Pons (tissue), 1 donor: ENCODE measurements around the gene C17orf50.
"Not testable (repeated sequence)": the region's sequence is repeated elsewhere in the genome, so short reads cannot be mapped to it uniquely, and the experiment has no call there.

Source experiments
- DNase-seq: peaks from one replicate; pipeline ENCODE4 v3.0.0-alpha.2; 2016; ENCODE audit warnings: low spot score

The C17orf50 gene

DNA sequence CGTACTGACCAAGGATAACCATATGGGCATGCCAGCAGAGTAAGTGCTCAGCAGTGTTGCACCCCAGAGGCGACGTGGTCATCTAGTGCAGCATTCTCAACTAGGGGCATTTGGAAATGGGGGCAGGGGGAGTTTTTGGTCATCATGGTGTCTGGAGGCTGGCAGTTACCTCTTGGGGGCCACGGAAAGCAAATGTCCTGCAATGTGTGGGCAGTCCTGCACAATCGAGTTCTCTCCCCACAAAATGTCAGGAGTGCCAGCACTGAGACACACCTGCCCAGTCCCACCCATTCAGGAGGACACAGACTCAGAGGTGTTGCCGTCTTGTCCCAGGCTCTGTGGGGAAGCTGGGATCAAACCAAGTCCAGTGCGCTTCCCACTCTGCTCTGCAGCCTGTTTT, 26.3 kb upstream of the C17orf50 start:
- no peak for DNase-seq

DNA sequence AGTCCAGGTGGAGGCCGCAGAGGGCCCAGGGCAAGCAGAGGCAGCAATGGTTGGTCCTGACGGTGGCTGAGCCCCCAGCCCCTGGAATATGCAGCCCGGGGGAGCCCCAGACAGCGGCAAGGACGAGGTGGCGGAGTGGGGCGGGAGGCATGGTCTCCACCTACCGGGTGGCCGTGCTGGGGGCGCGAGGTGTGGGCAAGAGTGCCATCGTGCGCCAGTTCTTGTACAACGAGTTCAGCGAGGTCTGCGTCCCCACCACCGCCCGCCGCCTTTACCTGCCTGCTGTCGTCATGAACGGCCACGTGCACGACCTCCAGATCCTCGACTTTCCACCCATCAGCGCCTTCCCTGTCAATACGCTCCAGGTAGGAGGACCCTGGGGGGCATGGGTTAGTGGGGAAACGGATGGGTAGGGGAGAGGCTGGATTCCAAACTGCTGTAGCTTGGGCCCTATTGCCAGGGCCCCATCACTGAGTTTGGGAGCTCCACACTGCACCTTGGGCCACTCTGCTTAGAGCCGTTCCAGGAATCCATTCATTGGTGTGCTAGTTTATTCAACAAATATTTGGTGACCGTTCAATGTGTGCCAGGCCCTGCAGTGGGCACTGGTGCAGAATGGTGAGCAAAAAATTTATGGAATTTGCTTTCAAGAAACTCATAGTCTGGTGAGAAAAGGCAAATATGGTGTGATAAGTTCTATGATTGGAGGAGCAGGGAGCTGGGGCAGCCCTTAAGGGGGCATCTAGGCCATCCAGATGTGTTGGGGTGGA, 25.5 kb upstream of the C17orf50 start:
- no peak for DNase-seq

DNA sequence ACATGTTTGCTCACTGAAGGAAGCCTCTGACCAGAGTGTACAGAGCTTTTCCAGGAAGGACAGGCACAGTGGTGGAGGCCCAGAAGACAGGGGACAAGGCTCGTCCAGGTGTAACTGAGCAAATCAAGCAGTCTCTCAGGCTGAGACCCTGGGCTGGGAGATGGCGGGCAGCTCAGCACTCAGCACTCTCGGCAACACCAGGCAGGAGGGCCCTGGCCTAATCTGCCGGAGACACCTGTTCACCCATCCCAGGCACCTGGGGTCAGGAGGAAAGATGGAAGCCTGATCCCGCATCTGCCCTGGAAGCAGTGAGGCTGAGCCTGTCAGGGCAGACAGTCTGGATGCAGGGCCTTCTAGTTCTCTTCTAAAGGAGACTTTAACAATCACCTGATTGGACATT, 24.5 kb upstream of the C17orf50 start:
- DNase-seq = no peak

DNA sequence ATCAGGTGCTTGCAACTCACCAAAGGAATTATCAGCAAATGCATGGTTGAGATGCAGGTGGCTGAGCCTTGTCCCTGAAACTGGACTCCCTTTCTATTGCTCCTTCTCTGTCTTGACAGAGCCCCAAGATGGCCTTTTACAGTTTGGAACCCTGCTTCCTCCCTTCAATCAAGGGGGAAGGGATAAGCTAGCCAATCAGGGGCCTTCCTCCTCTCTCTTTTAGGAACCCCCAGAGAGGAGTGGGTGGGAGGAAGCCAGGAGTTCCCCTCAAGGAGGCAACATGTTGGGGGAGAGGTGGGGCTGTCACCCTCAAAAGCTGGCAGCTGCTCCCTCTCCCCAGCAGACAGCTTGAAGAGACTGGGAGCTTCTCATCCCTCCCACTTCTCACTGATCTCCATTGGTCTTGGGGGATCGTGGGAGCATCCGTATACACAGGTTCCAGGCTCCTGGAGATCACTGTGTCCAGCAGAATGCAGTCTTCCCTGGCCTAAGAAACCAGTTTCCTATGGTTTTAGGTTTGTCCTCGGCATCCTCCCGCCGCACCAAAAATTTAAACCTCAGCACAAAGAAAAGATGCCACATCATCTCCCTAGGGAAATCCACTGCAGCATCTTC, 22.1 kb upstream of the C17orf50 start:
- no peak for DNase-seq

DNA sequence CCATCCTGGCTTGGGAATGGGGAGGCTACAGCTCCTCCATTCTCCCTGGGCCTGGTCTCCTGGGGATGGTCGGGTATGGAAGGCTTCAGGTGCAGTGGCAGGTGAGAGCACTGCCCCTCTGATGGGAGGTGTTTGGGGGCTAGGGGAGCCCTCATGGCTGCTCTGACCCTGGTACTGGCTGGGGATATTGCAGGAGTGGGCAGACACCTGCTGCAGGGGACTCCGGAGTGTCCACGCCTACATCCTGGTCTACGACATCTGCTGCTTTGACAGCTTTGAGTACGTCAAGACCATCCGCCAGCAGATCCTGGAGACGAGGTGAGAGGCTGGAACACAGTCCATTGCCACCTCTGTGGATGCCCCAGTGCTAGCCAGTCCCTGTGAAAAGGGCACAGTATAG, 20.5 kb upstream of the C17orf50 start:
- no peak for DNase-seq

DNA sequence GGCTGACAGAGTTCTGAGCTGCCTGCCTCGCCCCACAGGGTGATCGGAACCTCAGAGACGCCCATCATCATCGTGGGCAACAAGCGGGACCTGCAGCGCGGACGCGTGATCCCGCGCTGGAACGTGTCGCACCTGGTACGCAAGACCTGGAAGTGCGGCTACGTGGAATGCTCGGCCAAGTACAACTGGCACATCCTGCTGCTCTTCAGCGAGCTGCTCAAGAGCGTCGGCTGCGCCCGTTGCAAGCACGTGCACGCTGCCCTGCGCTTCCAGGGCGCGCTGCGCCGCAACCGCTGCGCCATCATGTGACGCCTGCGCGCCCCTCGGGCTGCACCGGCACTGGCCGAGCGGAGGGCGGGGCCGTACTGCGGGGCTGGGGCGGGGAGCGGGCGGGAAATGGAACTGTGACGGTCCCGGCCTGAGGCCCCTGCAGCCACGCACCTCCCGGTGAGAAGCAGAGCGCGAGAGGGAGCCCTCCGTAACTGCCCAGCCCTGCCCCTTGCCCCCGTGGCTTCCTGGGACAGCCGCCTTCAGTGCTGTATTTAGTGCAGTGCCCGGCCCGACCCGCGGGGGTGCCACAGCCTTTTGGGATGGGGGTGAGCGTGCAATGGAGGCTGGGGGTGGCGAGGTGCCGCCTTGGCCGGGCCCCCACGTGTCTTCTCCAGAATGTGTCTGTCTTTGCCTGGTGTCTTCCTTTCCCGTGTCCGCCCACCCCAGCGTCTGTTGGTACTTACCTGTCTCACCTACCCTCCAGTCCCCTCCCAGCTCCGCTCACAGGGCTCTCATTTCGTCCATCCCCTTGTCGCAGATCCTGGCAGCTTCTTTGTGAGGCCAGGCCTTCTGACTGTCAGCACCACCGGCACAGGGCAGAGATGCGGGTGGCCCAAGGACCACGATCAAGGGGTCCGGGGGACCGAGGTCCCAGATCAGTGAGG, 19.4 kb upstream of the C17orf50 start:
- no peak for DNase-seq

DNA sequence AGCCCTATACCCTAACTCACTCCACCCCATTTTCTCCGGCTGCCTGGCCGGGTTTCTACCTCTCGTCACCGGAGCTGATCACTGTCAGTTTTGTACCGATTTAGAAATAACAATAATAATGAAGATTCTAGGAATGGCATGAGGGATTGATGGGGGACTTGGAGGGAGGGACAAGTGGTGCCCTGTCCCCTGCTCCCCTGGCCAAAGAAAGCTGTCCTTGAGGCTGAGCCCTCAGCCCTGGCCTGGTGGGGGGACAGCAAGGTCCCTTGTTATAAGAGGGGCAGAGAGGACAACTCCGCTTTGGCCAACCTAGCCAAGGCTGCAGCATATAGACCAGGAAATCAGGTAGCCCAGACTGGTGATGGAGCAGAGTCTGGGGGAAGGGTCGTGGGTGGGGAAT, 18.2 kb upstream of the C17orf50 start:
- DNase-seq = no peak

DNA sequence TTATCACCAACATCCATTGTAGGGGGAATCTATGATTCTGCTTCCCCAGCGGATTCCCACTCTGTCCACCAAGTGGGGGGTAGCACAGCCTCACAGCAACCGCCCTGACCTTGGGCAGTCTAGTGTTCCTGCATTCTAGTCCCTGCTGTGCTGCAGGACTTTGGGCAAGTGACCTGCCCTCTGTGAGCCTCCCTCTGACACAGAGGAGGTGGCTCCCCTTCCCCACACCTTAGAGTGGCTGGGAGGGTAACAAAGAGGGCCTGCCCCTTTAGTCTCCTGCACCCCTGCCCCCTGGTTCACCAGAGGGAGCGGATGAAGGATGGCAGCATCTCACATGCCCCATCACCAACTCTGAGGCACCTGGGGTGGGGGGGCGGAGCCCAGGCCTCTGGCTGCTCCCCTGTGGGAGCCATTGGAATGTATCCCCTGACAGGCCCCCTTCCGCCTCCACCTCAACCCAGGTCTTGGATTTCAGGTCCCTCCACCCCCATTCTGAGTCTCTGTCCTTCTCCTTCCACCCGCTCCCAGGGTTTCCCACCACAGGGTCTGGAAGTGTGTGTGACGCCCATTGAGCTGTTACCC, 17.7 kb upstream of the C17orf50 start:
- no peak for DNase-seq

DNA sequence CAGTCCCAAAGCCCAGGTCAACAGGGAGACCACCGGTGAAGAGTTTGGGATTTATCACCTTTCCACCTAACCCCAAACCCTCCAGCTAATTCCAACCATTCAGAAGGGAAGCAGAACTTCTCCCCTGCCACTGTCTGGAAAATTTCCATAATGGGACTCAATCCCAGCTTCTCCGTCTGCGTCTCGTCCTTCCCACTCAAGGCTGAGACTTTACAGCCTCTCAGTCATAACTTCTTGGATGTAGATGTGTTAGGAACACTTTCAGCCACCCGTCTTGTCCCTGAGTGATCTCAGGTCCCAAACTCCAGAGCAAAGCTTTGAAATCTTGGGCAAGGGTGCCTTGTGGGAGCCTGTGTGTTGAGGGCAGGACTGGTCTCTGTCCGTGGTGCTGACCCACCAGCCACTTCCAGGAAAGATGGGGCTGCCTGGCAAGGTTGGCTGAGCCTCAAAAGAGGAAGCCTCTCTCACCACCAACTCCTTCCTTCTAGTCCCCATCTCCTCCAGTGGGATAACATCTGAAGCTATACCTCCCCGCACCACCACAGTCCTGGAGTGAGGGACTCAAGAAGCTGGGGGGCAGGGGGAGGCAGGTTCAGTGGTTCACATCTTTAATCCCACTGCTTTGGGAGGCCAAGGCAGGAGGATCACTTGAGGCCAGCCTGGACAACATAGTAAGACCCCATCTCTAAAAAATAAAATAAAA, 16.9 kb upstream of the C17orf50 start:
- no peak for DNase-seq

DNA sequence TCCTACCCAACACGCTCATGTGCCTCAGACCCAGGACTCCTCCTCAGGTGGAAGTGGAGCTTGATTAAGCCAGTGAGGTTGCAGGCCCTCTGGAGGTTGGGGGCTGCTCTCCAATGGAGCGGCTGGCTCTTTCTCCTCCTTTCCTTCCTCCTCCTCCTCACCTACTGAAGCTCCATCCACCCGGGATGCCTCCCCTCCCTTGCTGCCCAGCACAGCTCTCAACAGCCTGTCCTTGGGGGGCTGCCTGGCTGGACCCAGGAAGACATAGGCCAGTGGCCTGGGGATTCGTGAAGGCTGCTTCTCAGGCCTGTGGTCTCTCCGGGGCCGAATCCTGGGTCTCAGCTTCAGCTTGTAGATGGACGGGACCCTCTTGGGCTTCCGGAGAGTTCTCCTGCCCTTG, 15.9 kb upstream of the C17orf50 start:
- DNase-seq = no peak

DNA sequence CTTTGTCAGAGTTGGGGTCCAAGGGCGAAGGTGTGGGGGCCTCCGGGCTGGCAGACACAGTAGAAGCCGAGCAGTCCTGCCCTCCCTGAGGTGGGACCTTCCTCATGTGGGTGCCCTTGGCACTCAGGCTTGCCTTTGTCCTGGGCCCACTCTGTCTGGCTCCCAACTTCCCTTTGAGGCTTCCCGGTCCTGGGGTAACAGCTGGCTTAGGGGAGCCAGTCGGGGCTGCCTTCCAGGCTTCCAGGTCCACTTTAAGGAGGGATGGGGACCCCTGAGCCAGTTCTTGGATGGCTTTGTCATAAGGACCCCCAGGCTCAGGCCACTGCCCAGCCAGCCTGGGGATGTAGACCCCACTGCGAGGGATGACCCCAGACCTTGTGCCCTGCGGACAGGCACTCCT, 15.4 kb upstream of the C17orf50 start:
- no peak for DNase-seq

DNA sequence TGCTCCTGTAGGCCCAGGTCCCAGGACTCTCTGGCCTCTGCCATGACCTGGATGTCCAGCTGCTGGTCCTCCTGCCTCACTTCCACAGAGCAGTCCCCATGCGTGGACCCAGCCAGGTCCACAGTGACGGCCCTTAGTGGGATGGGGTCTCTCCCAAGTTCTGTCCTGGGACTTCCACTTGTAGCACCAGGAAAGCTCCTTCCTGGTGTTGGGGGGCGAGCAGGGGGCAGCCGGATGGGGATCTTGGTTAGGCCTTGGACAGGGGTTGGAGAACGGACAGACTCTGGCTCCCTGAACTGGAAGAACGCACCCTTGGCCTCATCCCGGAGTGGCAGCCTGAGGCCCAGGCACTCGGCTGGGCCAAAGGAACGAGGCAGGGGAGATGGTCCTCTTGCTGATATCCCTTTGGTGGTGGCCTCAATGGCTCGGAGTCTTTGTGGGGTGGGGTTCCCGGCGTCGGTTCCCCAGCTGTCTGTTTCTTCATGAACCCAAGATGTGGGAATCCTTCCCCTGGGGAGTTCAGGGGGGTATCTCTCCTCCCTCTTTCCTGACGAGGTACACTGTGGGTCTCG, 14.9 kb upstream of the C17orf50 start:
- DNase-seq = no peak

DNA sequence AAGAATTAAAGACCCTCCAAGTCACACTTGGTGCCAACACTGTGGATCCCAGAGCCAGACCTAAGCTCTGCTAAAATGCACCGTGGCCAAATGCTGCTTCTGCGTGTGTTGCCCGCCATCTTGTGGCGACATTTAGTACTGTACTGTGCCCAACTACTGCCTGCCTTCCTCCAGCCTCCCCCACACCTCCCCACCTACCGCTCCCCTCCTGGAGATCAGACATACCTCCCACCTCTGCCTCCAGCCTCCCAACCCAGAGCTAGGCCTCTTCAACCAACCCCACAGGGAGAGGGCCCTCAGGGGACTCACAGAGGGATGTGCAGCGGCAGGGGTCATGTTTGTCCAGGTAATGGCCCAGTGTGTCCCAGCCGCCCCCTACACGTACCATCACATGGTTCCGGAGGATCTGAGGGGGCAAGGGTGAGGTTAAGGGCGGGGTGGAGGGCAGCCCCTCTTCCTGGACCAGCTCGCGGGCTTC, 13.1 kb upstream of the C17orf50 start:
- DNase-seq = peak; percentile 63

DNA sequence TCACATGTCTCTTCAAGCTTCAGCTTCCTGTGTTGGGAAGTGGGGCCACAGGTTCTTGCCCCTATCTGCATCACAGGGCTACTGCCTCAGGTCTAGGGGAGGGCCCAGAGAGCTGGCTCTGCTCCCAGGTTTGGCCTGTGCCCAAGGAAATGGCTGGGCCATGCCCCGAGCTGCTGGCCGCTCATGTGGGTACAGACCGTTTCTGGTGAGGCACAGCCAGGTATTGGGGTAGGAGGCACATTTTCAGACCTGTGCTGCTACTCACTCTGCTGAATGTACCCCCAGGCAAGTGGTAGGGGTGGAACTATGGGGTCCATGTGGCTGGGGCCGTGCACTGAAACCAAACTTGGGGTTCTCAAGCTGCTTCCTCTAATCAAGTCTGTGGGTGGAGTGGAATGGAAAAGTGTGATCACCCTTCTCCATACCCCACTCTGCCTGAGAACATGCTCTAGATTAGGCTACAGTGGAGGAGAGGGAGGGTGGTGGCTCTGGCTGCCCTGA, 12.3 kb upstream of the C17orf50 start:
- DNase-seq = no peak

DNA sequence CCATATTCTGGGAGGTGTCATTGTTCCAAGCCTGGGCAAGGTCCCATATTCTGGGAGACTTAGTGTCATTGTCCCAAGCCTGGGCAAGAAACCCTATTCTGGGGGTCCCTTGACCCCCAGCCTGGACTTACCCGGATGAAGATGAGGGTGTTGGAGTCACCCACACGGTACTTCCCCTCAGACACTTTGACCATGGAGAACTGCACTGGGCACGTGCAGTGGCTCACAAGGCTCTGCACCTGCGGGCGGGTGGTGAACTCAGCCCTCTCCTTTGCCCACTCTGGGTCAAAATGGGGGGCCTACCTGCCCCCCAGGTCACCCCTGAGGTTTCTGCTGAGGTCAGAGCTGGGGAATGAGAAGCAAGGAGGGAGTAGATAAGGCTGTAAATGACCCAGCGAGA, 11.7 kb upstream of the C17orf50 start:
- no peak for DNase-seq

DNA sequence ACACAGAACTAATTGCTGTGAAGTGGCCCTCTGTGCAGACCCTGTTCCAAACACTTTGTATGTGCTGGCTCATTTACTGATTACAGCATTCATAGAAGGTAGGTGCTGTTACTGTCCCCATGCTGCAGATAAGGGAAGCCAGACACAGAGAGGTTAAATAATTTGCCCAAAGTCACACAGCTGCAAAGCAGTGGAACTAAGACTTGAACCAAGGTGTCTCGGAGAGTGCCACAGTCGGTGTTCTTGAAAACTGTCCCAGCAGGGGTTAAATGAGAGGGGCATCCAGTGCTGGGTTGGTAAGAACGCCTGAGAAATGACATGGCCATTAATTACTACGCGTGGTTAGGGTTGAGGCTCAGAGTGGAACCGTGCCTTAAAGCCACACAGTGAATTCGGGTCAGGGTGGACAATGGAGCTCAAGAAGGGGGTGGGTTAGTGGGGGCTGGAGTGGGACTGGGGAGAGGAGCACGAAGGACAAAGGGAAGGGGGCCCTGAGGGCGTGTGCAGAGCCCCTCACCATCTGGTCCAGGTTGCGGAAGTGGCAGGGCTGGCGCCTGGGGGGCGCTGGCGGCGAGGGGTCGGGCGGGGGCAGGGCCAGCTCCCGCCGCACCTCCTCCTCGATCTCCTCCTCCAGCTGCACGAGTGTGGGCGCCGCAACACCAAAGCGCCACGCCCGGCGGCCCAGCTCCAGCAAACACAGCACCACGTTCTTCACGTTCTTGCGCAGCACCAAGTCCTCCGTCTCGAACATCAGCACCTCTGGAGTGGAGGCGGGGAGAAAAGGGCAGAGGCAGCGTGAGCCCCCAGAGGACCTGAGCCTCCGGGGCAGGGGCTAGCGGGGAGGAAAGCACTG, 10.9 kb upstream of the C17orf50 start:
- no peak for DNase-seq

DNA sequence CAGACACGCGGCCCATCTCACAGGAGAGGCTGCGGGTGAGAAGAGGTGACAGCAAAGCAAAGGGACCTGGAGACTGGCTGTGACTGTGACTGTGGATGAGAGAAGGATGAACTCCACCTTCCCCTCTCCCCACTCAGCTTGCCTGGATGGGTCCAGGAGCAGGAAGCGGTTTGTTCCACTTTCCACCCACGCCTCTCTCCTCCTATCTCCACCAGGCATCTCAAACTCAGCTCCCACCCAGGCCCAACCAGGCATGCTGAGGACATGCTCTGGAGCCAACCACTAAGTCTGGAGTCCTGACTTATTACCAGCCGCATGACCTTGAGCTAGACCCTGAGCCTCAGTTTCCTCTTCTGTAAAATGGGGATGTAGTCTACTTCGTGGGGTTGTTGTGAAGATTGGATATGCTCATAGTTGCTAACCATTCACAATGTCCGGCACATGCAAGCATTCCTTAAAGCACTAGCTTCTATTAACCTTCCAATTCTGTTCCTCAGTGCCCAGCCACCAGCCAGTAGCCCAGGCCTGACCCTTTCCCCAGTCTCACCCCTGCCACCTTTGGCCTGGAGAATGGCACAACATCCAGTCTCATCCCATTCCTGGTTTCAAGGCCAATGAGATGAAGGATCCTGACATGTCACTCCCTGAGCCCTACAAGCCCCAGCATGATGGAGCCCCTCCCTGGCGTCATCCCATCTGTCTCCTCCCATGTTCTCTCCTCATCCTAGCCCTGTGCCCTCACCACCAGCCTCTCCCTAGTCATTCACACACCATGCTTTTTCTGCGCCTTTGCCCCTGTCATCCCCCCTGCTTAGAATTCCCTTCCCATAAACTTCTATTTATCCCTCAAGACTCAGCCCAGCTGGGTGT, 9.9 kb upstream of the C17orf50 start:
- no peak for DNase-seq

DNA sequence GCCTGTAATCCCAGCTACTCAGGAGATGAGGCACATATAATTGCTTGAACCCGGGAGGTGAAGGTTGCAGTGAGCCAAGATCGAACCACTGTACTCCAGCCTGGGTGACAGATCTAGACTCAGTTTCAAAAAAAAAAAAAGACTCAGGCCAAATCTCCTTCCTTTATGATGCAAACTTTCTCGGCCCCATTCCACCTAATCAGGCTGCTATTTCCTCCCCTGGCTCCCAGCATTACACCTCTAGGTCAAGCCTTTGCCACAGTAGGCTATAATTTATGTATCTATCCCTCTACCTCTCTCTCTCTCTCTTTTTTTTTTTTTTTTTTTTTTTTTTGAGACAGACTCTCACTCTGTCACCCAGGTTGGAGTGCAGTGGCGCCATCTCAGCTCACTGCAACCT, 9.1 kb upstream of the C17orf50 start:
- not testable (repeated sequence) for DNase-seq

DNA sequence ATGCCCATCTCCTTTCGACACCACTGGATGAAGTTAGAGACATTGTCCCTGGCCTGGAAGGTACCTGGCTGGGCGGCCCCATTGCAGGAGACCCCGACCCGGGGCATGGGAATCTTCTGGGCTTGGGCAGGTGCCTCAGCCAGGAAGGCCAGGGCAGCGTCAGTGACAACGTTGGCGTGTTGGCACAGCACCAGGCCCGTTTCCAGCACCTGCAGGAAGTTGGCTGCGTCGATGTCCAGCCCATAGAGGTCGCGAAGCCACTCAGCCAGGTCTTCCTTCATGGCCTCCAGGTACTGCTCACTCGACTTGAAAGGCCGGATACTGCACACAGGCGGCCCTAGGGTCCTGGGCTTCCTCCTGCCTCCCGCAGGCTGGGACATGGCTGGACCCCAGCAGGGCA, 8.2 kb upstream of the C17orf50 start:
- no peak for DNase-seq
